ENCODE measurements around the gene PHF12.

The PHF12 gene

DNA sequence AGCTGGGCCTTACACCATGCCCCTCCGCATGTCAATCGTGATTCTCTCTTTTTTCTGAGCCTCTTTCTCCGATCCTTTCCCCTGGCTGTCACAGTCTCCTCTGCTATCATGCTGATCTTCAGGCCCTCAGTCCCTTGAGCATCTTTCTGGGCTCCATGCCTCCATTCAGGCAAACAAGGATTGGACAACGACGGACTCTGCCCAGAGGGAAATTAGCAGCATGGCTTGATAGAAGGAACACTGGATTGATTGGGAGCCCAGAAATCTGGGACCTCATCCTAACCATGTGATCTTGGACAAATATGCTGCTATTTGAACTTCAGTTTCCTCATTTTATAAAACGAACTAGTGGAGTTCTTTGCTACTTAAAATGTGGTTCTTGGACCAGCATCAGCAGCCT, 19.6 kb upstream of the PHF12 start:
- DNase-seq (ENCODE audit: low read depth in 1 of 2, low spot score in 1 of 2): no peak
- in situ Hi-C loops (cut with HindIII; ENCODE audit: low pct_unique_long_range_greater_than_20kb, low sequenced_read_pairs): no loop called here
- no peak for TF ChIP-seq JUND (IDR thresholded peaks at IDR 0.05; ENCODE audit: low read depth)

DNA sequence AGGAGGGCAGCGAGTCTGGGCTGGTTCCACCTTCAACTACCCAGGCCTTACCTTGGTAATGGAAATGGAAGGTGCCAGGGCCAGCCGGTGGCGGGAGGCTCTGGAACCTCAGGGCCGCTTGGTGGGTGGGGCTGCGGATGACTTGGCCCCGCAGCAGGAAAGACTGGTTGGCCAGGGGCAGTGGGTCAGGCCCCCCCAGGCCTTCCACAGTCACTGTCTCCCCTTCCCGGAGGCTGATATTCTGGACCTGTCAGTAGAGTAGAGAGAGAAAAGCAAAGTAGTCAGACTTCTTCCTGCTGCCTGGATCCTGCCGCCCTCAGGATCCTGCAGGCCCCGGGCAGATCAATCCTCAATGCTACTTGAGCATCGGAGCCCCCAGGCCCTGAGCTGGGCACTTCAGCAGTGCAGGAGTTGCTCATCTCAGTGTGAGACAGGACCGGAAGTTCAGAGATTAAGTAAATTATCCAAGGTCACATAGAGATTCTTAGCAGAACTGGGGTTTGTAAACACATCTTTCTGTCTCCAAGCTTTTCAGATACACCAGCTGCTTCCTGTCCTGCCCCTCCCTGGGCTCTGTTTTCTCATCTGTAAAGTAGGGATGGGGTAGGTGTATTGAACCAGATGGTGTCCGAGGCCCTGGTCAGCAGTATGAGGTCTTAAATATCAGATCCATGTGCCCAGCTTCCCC, 18.5 kb upstream of the PHF12 start:
- no peak for DNase-seq (ENCODE audit: low read depth in 1 of 2, low spot score in 1 of 2)
- in situ Hi-C loops (cut with HindIII; ENCODE audit: low pct_unique_long_range_greater_than_20kb, low sequenced_read_pairs): no loop called here
- TF ChIP-seq JUND (IDR thresholded peaks at IDR 0.05; ENCODE audit: low read depth): no peak

DNA sequence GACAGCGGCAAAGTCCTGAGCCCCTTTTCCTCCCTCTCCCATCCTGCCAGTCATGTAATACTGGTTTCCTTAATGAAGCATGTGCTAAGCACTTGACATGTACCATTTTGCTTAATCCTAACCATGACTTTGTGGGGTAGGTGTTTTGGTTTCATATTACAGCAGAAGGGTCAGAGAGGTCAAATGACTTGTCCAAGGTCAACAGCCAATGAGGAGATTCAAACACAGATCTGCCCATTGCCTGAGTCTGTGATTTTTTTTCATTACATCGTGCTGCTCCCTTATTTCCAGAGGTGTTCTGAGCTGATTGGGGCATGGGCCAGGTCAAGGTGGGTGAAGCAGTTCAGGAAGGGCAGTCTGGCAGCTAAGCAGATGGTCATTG, 17.6 kb upstream of the PHF12 start:
- DNase-seq (ENCODE audit: low read depth in 1 of 2, low spot score in 1 of 2): no peak
- in situ Hi-C loops (cut with HindIII; ENCODE audit: low pct_unique_long_range_greater_than_20kb, low sequenced_read_pairs): no loop called here
- TF ChIP-seq JUND (IDR thresholded peaks at IDR 0.05; ENCODE audit: low read depth): no peak

DNA sequence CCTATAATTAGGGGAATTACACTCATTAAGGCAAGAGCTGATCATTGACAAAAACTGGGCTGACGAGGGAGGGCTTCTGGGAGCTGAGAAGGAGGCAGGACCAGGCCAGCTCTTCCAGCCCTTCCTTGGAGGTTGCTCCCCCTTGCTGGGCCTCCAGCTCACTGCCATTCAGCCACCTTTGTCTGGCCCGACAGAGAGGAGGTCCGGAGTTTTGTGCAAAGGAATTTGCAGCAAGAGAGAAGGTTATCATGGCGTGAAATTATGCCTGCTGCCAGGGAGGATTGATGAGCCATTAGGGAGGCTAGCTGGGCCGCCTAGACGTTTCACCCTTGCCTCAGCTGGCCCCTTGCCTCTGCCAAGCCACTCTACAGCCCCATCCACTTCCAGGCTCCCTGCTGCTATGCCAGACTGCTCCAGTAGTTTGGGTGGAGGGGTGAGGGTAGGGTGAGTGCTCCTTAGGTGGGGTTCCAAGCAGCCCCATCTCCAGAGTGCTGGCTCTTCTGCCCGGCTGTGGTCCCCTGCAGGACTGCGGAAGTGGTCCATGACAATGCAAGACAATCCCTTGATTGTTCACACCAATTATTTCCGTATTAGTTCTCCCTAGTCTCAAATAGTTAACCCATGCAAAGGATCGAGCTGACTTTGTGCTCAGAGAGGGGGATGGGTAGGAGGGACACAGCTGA, 17.1 kb upstream of the PHF12 start:
- in situ Hi-C loops (cut with HindIII; ENCODE audit: low pct_unique_long_range_greater_than_20kb, low sequenced_read_pairs): no loop called here
- no peak for TF ChIP-seq JUND (IDR thresholded peaks at IDR 0.05; ENCODE audit: low read depth)
- no peak for DNase-seq (ENCODE audit: low read depth in 1 of 2, low spot score in 1 of 2)

DNA sequence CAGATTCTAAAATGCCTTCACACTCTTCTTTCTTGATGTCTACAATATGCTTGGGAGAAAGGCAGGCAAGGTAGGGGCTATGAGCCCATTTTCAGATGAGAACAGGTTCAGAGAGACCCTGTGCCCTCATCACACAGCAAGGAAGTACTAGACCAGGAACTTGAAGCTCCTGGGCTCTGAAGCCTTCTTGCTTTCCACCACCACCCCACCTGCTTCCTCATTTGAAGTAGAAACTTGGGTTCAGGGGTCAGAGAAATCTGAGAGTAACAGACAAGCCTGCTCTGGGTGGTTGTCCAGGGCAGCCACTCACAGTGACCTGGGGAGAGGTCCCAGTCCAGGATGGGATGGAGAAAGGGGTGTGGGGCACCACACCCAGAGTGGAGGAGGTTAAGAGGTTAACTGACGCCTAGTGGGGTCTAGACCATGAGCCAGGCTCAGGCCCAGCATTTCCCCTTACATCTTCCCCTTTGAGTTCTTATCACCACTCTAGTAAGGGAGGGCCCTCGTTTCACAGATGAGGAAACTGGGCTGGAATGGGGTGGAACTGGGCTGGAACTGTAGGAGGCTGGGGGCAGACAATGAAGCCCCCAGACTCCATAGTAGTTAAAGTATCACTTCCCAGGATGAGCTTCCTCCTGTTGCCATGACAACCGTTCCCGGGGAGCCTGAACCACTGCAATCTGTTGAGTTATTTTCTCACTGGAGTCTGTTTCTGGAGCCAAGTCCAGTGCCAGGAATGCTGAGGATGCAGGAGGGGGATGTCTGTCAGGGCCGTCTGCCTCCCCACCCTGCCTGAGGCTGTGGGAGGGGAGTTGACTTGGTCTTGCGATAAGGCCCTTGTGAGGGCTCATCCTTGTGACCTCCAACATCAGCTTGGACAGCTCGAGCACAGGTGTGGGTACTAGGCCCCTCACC, 16.2 kb upstream of the PHF12 start:
- TF ChIP-seq JUND (IDR thresholded peaks at IDR 0.05; ENCODE audit: low read depth): no peak
- in situ Hi-C loops (cut with HindIII; ENCODE audit: low pct_unique_long_range_greater_than_20kb, low sequenced_read_pairs): no loop called here
- DNase-seq (ENCODE audit: low read depth in 1 of 2, low spot score in 1 of 2): no peak

DNA sequence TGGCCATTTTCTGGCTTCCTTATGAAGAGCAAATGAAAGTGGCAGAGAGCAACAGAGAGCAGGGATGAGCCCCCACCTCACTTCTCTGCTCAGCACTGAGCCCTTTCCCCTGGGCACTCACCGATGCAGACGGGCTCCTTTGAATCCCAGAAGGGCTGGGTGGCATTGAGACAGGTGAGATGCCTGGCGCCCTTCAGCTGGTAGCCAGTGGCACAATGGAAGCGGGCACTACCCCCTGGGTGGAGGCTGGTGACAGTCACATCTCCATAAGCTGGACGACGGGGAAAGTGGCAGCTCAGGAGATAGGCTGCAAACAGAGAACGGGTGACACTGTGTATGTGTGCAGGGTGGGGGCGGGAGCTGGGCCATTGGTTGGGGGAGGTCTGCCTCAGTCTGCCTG, 12.5 kb upstream of the PHF12 start:
- no peak for DNase-seq (ENCODE audit: low read depth in 1 of 2, low spot score in 1 of 2)
- in situ Hi-C loops (cut with HindIII; ENCODE audit: low pct_unique_long_range_greater_than_20kb, low sequenced_read_pairs): no loop called here
- no peak for TF ChIP-seq JUND (IDR thresholded peaks at IDR 0.05; ENCODE audit: low read depth)

DNA sequence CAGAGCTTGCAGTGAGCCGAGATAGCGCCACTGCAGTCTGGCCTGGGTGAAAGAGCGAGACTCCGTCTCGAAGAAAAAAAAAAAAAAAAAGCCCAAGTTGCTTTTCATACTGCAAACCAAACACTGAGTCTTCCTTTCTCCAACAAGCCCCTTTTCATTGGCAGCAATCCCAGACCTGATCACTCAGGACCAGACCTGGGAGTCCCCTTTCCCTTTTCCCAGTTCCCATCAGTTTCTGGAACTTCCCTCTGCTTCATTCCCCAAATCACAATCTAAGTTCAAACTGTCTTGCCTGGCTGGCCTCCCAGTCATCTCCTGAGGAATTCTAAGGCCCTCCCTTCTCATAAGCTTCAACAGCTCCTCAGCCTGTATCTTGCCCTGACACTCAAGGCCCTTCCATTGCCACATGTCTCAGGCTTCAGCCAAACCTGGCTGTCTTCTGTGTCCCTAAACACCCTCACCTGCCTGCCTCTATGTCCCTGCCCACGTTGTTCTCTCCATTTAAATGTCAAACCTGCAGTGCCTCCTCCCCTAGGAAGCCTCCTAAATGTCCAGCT, 11.8 kb upstream of the PHF12 start:
- no peak for TF ChIP-seq JUND (IDR thresholded peaks at IDR 0.05; ENCODE audit: low read depth)
- in situ Hi-C loops (cut with HindIII; ENCODE audit: low pct_unique_long_range_greater_than_20kb, low sequenced_read_pairs): no loop called here
- DNase-seq (ENCODE audit: low read depth in 1 of 2, low spot score in 1 of 2): no peak

DNA sequence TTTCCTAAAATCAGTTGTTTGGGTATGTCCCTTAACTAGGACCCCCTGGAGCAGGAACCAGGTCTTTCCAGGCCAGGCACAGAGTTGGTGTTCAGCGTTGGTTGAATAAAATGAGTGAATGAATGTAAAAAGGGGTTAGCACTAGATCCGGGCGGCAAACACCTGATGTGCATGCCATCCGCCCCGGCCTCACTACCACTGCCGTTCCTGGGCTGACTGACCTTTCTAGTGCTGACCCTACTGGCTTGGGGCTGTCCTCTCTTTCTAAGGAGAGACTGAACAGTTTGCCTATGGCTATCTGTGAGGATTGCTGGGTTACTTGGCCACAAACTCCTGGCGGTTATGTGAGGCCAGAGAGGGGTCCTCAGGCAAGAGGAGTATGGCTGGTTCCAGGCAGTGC, 10.1 kb upstream of the PHF12 start:
- no peak for TF ChIP-seq JUND (IDR thresholded peaks at IDR 0.05; ENCODE audit: low read depth)
- no peak for DNase-seq (ENCODE audit: low read depth in 1 of 2, low spot score in 1 of 2)
- in situ Hi-C loops (cut with HindIII; ENCODE audit: low pct_unique_long_range_greater_than_20kb, low sequenced_read_pairs): no loop called here

DNA sequence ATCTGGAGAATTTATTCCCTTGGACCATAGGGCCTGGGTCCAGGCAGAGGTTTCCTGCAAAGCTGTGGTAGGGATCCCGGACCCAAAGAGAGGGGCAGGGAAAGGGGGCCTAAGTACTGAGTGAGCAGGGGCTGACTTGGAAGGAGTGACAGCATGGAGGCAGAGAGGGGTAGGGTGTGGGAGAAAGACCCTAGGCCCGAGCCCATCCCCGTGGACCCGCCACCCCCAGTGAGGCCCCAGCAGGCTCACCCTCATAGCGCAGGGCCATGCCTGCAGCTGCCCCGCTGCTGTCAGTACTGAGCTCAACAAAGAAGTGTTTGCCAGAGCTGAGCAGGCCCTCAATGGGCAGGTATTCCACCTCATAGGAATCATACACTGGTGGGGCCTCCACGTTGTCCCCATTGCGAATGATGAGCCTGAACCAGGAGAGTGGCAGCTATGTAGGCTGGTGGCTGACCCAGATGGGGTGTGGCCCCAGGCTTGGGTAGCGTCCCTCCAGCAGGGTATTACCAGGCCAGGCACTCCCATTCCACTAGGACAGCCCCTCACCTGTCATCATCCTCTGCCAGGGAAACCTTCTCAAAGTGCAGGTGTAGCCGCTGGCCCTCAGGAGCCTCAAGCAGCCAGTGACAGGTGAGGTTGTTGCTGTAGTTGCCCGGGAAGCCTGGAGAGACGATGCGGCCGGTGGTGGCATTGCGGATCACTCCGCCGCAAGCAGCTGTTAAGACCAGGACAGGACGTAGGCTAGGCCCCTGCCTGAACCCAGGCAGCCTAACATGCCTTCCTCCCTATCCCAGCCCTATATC, 9.1 kb upstream of the PHF12 start:
- no peak for TF ChIP-seq JUND (IDR thresholded peaks at IDR 0.05; ENCODE audit: low read depth)
- DNase-seq (ENCODE audit: low read depth in 1 of 2, low spot score in 1 of 2): no peak
- in situ Hi-C loops (cut with HindIII; ENCODE audit: low pct_unique_long_range_greater_than_20kb, low sequenced_read_pairs): no loop called here

DNA sequence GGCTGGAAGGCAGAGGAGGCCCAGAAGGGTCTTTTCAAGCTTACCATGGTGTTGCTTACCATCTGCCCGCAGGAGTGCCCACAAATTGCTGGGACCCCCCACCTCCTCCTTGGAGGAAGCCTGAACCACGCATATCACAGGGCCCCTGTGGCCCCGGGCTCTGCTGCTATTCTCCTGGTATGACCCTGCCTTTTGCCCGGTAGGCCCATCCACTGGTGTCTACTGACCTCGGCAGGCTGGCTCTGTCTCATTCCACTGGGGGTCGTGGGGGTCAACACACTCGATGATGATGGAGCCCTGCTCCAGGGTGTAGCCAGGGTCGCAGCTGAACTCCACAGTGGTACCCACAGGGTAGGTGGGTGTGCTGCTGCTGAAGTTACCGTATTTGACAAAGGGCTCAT, 8.2 kb upstream of the PHF12 start:
- in situ Hi-C loops (cut with HindIII; ENCODE audit: low pct_unique_long_range_greater_than_20kb, low sequenced_read_pairs): no loop called here
- no peak for DNase-seq (ENCODE audit: low read depth in 1 of 2, low spot score in 1 of 2)
- TF ChIP-seq JUND (IDR thresholded peaks at IDR 0.05; ENCODE audit: low read depth): no peak

DNA sequence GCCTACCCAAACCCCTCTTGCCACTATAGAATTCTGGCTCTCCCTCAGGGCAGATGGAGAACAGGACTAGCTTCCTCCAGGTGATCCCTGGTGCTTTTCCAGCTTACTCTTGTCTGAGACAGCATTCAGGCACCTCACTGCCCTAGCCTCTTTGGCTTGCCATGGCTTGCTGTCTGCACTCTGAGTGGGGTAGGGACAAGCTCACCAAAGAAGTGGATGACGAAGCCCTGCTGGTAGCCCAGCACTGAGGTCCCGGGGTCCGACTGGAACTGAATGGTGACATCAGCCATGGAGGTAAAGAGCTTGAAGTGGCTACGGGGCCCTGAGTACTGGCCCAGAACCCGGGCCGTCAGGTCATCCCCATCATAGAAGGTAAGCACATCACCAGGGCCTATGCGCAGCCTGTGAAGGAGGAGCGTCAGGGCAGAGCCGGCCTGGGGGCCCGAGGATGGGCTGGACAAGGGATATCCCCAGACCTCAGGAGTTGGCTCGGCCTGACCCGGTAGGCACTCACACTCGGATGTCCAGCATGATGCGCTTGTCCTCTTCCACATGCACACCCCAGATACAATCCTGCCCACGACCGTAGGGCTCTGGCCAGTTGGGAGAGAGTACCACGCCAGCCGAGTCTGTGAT, 7.6 kb upstream of the PHF12 start:
- TF ChIP-seq JUND (IDR thresholded peaks at IDR 0.05; ENCODE audit: low read depth): no peak
- in situ Hi-C loops (cut with HindIII; ENCODE audit: low pct_unique_long_range_greater_than_20kb, low sequenced_read_pairs): no loop called here
- no peak for DNase-seq (ENCODE audit: low read depth in 1 of 2, low spot score in 1 of 2)

DNA sequence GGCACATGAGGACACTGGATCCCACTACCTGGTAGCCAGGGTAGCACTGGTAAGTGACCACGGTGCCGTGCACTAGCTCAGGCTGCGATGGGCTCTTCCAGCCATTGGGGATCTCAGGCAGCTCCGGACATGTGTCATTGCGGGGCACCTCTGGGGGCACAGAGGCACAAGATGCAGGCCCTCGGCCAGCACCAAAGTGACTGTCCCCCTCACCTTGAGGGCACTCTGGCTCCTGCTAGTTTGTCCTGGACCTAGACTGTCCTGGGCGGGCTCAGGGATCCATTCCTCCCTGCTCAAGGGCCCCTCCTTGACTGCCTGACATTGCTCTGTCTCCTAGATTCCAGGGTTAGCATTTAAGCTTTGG, 6.7 kb upstream of the PHF12 start:
- no peak for TF ChIP-seq JUND (IDR thresholded peaks at IDR 0.05; ENCODE audit: low read depth)
- no peak for DNase-seq (ENCODE audit: low read depth in 1 of 2, low spot score in 1 of 2)
- in situ Hi-C loops (cut with HindIII; ENCODE audit: low pct_unique_long_range_greater_than_20kb, low sequenced_read_pairs): no loop called here

Data from T47D (cell line).